CD4-positive, alpha-beta T cell treated with Interleukin-15 for 1 hour (primary cell): ENCODE results near the gene HOXB5.

Experiments
- DNase-seq: peaks from one replicate; pipeline ENCODE4 v3.0.0-alpha.2; 2020

Gene HOXB5

GRCh38 chr17:48601207-48601538 lies 7.6 kb upstream of the HOXB5 start:
- DNase-seq, result no peak

- no peak for DNase-seq
These were observed 6.9 kb upstream of the HOXB5 start for GRCh38 chr17:48600244-48601098.

GRCh38 chr17:48599354-48599753 lies 5.8 kb upstream of the HOXB5 start:
- no peak for DNase-seq

GRCh38 chr17:48598736-48599135 lies 5.2 kb upstream of the HOXB5 start:
- DNase-seq, result no peak

GRCh38 chr17:48597778-48598631 lies 4.4 kb upstream of the HOXB5 start:
- peak; percentile 40 for DNase-seq

GRCh38 chr17:48597528-48597777 lies 3.9 kb upstream of the HOXB5 start:
- DNase-seq, result no peak

GRCh38 chr17:48596735-48597527 lies 3.4 kb upstream of the HOXB5 start:
- no peak for DNase-seq

GRCh38 chr17:48596000-48596734 lies 2.6 kb upstream of the HOXB5 start:
- DNase-seq, result no peak

GRCh38 chr17:48595278-48595999 lies 1.9 kb upstream of the HOXB5 start:
- DNase-seq, result no peak

GRCh38 chr17:48594538-48595277 lies 1.1 kb upstream of the HOXB5 start:
- no peak for DNase-seq

GRCh38 chr17:48593840-48594537 lies 410 bp upstream of the HOXB5 start:
- DNase-seq, result peak; percentile 73

- no peak for DNase-seq
These were observed 1.0 kb downstream of the HOXB5 start for GRCh38 chr17:48592577-48592976.

GRCh38 chr17:48592057-48592514 lies 1.5 kb downstream of the HOXB5 start:
- DNase-seq, result no peak

GRCh38 chr17:48591255-48592056 lies 2.1 kb downstream of the HOXB5 start:
- no peak for DNase-seq

- DNase-seq, result no peak
These were observed 2.9 kb downstream of the HOXB5 start for GRCh38 chr17:48590607-48591161.

GRCh38 chr17:48589831-48590606 lies 3.6 kb downstream of the HOXB5 start, which contains the start of gene HOXB3:
Gene HOXB3 (minus strand): TSS chr17:48590241. CDS start chr17:48552474, 37,767 bp downstream.
- no peak for DNase-seq

GRCh38 chr17:48589060-48589830 lies 4.3 kb downstream of the HOXB5 start:
- no peak for DNase-seq

GRCh38 chr17:48588528-48588927 lies 5.1 kb downstream of the HOXB5 start:
- no peak for DNase-seq
